Hematopoietic multipotent progenitor cell treated with erythropoietin and hydrocortisone succinate and interleukin-3 and kit ligand, for 4 days (in vitro differentiated cells): ENCODE results near the gene CLEC1A.
A peak's percentile ranks its signal among the peaks of the same experiment; 100 is the strongest.

Experiments
- DNase-seq: peaks from one replicate; pipeline ENCODE4 v3.0.0-alpha.2; 2015

CLEC1A gene, protein sequence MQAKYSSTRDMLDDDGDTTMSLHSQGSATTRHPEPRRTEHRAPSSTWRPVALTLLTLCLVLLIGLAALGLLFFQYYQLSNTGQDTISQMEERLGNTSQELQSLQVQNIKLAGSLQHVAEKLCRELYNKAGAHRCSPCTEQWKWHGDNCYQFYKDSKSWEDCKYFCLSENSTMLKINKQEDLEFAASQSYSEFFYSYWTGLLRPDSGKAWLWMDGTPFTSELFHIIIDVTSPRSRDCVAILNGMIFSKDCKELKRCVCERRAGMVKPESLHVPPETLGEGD

DNA sequence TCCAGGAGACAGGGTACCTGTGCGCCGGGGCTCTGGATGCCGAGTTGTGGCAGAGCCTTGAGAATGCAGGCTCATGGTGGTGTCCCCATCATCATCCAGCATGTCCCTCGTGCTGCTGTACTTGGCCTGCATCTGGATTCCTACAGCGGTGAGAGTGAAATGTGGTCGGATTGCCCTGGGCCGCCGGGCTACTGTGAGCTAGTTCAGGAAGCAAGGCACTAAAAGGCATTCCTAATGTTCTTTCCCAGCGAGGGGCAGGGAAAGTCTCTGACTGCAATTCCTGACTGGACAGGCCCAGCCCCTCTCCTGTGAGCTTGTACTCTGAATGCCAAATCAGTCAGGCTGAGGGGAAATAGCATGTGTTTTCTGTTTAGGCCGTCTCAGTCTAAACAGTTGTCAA lies at the start of gene CLEC1A:
CLEC1A (minus strand) TSS at position 195 of the 400 bp plus-strand sequence; CDS start at position 132, 63 bp downstream.
- no peak for DNase-seq

DNA sequence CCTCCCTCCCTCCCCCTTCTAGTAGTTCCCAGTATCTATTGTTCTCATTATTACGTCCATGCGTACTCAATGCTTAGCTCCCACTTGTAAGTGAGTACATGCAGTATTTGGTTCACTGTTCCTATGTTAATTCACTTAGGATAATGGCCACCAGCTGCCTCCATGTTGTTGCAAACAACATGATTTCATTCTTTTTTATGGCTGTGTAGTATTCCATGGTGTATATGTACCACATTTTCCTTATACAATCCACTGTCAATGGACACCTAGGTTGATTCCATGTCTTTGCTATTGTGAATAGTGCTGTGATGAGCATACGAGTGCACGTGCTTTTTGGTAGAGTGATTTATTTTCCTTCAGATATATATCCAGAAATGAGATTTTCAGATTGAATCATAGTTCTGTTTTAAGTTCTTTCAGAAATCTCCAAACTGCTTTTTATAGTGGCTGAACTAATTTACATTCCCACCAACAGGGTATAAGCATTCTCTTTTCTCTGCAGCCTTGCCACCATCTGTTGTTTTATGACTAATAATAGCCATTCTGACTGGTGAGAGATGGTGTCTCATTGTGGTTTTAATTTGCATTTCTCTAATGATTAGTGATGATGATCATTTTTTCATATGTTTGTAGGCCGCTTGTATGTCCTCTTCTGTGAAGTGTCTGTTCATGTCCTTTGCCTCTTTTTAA lies 49.1 kb upstream of the CLEC1A start:
- no peak for DNase-seq

DNA sequence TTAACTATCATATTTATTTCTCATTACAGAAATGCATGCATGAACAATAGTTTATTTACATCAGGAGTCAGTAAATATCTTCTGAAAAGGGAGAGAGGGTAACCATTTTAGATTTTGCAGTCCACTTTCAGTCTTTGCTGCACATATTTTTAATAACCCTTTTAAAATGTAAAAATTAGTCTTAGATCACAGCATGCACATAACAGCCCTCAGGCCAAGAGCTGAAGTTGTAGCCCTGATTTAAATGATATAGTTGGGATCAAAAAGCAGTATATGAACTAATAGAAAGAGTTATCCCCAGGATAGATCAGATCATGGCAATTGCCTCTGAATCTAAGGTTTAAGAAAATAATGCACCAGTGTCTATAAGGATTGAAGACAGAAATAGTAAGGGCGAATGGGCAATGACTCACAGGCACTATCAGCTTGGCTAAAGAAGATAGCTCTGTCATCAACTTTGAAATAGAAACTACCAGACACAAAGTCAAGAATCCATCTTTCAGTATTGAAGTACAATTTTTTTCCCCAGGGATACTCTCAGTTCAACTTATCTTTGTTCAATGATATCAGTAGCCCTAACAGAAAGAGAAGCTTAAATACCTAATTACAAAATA lies 44.3 kb upstream of the CLEC1A start:
- DNase-seq: peak; percentile 9

DNA sequence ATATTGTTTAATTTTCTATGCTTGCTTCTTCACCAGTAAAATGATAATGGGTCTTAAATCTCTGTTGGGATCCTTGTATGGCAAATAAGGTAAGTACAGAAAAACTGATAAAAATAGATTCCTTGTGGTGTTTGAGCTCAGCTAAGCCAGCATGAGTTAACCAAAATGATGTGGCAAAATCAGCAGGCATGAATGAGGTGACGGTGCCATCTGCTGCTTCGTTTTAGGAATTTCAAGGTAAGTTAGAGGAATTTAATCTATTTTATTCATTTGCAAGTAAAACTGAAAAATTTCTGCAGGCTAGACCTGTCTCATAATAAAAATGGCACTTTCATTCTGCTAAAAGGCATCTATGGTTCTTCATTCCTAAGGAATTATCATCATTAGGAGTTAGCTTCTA lies 41.2 kb upstream of the CLEC1A start:
- DNase-seq: peak; percentile 88

DNA sequence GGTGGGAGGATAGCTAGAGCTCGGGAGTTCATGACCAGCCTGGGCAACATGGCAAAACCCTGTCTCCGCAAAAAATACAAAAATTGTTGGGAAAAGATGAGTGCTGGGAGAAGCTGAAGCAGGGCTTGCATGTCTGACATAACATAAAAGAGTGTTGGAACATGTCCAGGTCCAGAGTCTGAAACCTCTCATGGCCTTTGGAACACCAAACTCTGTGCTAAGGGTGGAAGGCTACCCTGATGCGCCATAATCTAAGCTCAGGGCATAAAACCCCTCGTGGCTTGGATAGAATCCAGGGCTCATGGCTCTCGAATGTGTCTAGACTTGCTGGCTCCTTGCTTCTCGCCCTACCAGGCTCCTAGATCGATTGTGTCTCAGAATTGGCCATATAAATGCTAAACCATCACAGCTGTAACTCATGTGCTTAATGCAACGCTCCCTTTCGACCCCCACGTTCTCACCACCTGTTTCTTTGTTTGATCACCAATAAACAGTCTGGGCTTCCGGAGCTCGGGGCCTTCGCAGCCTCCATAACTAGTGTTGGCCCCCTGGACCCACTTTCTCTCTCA lies 37.9 kb upstream of the CLEC1A start:
- DNase-seq: peak; percentile 7

DNA sequence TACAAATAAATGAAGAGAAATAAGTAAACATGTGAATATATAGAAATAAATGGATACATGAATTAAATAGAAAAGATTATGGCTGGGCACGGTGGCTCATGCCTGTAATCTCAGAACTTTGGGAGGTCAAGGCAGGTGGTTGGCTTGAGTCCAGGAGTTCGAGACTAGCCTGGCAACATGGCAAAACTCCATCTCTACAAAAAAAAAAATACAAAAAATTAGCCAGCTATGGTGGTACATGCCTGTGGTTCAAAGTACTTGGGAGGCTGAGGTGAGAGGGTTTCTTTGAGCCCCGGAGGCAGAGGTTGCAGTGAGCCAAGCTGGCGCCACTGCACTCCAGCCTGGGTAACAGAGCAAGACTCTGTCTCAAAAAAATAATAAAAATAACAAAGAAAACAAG lies 36.3 kb upstream of the CLEC1A start:
- DNase-seq: no peak

DNA sequence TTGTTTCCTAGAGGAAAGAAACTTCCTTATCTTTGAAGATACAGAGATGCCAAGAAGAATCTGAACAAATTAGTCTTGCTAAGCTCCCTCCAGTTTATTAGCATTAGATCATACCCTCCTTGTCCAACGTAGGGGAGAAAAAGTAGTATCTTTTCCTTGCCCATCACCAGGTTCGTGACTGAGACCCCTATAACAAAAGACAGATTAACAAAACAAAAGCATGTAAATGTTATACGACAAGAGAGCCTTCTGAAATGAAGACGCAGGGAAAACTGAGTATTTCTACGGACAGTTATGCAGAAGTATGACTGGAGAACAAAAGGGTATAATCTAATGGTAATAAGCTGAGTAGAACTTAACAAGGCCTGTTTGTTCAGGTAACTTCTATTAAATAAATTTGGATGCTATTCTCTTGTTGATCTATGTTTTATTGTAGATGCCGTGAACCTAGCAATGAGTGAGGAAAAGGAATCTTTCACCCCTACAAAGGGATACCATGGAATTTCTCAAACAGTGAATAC lies 34.1 kb upstream of the CLEC1A start:
- DNase-seq: no peak

DNA sequence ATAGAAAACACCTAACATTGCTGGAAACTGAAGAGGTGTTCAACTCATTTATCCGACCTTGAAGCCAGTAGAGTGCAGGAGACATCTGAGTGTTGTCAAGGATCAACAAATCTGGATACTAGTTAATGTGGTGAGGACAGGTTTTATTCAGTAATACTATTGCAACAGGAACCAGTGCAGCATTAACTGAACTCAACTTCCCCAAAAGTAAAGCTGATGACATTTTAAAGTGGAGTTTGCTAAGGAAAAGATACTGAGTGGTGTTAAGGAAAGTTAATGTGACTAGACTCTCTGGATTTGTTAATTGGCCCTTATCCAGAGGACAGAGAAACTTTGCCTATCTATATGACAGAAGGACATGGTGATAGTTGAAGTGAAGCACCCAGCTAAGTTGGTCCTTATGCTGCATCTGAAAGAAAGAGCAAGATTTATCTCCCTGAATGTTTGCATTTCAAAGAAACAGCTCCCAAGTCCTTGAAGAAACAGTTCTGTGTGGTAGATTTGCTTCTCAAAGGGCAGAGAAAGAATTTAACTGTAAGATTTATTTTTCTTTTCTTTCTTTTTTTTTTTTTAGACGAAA lies 32.4 kb upstream of the CLEC1A start:
- peak; percentile 51 for DNase-seq

DNA sequence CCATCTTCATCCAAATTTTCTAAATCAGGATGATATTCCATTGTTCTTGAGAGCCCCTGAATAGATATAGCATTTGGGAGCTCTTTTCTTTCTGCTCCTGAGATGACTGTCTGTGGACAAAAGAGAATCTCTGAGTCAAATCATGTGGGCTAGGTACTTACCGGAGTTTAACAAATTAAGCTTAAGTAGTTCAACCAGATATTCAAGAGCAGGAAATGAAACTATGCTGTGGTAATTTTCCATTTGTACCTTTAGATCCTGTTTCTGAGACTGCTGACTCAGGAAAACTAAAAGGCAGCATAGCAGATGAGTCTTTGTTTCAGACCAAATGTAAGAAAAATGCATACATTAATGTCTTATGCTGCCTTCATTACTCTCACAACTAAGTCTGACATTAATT lies 31.3 kb upstream of the CLEC1A start, which contains the start of gene CLEC7A:
CLEC7A (minus strand) TSS at position 158 of the 400 bp plus-strand sequence; CDS start at position 41, 117 bp downstream.
- peak; percentile 7 for DNase-seq

DNA sequence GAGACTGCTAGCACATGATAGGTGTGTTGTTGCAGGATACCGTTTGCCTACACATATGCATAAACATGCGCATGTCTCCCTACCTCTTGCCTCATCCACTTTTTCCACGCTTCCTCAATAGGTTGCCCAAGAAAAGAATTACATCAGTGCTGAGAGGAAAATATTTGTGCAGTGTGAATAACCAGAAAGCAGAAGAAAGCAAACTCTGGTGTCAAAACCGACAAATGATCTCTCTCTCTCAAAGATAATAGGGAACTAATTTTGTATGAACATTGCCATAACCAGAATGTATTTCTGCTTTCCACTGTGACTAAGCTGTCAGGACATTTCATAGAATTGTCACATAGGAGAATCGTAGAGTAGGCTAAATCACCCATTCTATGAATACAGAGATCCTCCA lies 29.9 kb upstream of the CLEC1A start:
- peak; percentile 79 for DNase-seq

DNA sequence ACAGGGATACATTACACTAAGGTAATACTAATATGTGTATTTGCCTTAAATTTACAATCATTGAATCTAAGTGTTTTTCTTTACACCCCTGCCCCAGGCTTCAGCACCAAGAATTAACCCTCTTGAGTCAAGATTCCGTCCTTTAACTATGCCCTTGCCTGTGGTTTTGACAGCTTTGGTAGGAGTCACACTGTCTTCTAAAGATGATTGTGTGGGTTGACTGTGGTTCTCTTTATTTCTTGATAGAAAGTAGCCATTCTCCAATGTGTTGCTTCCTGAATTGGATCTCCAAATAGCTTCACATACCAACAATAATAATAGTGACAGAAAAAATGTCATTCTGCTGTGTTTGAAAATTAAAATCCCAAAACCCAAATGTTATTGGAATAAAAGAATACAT lies 27.6 kb upstream of the CLEC1A start:
- no peak for DNase-seq

DNA sequence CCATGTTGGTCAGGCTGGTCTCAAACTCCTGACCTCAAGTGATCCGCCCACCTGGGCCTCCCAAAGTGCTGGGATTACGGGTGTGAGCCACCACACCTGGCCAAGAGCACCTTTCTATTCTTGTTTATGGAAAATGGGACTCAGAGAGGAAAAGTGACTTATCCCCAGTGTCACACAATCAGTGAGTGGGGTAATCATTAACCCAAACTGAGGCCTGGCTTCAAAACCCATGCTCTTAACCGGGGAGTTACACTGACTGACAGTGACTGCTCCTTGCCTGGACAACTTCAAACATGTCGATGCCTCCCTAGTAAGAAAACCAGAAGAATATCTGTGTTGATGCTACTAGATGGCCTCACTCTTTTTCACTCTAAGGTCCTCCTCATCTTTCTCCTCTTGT lies 23.9 kb upstream of the CLEC1A start:
- DNase-seq: no peak

DNA sequence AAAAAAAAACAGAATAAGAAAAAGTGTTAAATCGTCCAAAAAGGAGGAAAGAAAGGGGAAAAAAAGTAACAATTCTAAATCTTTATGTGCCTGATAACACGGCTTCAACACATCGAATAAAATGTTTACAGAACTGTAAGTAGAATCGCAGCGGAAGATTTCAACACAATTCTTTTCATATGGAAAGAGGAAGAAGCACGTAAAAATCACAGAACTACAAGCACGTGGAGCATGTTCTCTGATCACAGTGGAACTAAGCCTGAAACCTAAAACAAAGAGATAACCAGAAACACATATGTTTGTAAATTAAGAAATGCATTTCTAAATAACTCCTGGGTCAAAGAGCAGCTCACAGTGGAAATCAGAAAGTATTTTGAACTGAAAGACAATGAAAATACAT lies 22.5 kb upstream of the CLEC1A start:
- peak; percentile 75 for DNase-seq

DNA sequence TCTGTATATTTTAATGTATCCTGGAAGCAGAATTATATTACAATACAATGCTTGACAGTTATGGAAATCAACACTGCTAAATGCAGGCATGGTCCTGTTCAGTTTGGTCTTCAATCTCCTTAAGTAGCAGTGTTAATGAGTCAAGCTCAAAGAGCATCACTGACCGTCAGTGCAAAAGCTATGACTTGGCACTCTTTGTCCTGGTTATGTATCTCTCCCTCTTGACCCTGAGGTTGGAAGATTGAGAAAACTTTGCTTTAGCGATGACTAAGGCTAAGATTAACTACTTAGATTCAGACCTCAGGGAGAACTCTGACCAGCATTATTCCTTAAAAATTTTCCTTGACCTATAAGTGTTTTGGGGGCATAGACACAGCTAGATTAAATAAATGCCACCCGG lies 20.3 kb upstream of the CLEC1A start:
- no peak for DNase-seq

DNA sequence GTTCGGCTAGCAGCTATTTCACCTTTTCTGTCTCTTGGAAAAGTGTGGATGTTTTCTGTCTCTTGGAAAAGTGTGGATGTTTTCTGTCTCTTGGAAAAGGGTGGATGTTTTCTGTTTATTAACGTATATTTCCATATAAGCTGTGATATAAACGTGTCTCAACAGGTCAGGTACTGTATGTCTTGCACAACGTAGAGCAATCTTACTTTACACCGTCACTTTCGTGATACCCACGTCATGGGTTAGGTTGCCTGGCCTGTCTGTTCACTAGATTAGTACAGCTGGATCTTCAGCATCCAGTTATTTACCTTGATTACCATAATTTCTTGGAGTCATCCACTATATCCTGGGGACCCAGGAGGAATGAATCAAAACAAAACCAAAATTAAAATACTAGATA lies 17.1 kb upstream of the CLEC1A start:
- no peak for DNase-seq

DNA sequence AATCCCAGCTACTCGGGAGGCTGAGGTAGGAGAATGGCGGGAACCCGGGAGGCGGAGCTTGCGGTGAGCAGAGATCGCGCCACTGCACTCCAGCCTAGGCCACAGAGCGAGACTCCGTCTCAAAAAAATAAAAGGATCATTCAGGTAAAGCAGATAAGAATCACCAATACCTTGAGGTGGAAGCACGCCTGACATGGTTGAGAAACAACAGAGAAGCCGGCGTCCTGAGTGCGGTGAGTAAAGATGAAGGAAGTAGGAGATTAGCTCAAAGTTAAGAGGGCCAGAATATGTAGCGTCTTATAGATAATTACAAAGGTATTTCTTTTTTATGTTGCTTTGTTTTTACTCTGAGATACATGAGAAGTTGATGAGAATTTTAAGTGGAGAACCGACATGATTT lies 16.5 kb upstream of the CLEC1A start:
- no peak for DNase-seq

DNA sequence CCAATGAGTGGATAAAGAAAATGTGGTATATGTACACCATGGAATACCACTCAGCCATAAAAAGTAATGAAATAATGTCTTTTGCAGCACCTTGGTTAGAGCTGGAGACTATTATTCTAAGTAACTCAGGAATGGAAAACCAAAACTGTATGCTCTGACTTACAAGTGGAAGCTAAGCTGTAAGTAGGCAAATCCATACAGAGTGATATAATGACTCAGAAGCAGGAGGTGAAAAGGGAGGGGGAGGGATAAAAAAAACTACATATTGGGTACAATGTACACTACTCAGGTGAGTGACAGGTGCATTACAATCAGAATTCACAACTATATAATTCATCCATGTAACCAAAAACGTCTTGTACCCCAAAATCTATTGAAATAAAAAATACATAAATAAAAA lies 15.1 kb upstream of the CLEC1A start:
- no peak for DNase-seq

DNA sequence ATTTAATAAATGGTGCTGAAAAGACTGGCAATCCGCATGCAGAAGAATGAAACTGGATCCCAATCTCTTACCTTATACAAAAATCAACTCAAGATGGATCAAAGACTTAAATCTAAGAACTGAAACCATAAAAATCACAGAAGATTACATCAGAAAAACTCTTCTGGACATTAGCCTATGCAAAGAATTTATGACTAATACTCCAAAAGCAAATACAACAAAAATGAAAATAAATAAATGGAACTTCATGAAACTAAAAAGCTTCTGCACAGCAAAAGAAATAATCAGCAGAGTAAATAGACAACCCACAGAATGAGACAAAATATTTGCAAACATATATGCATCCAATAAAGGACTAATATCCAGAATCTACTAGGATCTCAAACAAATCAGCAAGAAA lies 14.3 kb upstream of the CLEC1A start:
- no peak for DNase-seq

DNA sequence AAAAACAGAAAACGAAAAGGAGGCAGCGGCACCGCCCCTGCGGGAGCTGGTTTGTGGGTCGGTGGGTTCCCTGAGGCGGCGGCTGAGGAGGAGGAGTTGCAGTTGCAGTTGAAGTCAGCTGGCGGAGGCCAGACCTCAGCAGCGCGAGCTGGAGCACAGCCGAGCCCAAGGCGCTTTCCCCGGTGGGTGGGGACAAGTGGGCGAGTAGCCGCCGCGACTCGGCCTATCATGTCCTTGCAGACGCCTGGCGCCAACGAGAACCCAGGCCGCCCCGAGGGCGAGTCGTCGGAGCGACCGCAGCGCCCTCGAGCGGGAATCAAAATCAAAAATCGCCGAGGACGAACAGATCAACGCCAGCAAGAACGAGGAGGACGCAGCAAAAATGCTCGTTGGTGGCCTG lies 12.7 kb upstream of the CLEC1A start:
- DNase-seq: no peak

DNA sequence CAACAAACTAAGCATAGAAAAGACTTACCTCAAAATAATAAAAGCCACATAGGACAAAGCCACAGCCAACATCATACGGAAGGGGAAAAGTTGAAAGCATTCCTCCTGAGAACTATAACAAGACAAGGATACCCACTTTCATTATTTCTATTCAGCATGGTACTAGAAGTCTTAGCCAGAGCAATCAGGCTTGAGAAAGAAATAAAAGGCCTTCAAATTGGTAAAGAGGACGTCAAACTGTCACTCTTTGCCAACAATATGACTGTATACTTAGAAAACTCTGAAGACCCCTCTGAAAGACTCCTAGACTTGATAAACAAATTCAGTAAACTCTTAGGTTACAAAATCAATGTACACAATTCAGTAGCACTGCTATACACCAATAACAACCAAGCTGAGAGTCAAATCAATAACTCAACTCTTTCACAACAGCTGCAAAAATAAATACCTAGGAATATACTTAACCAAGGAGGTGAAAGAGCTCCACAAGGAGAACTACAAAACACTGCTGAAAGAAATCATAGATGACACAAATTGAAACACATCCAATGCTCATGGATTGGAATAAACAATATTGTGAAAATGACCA lies 11.6 kb upstream of the CLEC1A start:
- DNase-seq: no peak

DNA sequence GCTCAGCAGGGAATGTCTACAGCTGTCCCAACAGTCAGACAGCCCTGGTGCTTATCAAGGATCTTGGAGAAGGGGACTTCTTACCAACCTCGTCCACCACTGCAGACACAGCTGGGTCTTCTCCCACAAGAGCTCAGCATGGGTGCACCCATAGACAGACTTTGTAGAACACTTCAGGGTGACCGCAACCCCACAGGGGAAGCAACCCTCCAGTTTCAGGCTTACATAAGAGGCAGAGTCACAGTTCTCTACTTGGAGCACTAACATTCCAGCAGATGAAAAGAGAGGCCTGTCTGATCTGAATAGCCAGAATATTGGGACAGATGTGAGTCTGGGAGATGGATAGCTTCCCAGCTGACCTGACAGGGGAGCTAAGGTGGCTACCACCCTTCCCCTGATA lies 3.5 kb upstream of the CLEC1A start:
- DNase-seq: no peak

DNA sequence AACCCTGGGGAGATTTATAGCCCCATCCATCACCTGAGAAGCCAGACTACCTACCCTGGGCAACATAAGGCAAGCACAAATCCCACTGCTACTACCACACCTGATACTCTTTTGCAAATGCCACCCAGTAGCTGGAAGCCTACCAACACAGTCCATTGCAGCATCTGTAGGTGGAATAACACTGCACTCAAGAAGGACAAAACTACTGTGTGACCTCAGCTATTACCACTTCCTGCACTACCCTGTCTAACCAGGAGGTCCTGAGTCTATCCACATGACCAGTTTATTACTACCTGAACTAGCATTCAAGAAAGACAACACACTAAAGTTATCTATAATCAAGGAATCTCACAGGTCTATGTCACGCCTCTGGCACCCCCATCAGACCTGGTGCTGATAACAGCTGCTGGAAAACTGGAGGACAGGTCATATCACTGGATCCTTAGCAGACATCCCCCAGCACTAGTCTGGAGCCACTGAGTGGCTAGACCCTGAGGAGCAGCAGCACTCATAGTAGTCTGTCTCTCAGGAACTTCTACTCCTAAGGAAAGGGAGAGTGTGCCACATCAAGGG lies 2.9 kb upstream of the CLEC1A start:
- no peak for DNase-seq
